GM21367 (cell line): ENCODE data around the gene ADAMTS2.

Experiments used
- ATAC-seq: cut with Tn5 transposase; IDR thresholded peaks from one replicate; pipeline ENCODE4 v1.9.1; 2021; ENCODE audit not compliant: unreplicated experiment

Gene ADAMTS2

GRCh38 chr5:179373101-179373934, 28.1 kb upstream of the ADAMTS2 start:
- ATAC-seq, result no peak

GRCh38 chr5:179371681-179372680, 26.7 kb upstream of the ADAMTS2 start:
- ATAC-seq, result no peak

- no peak for ATAC-seq
These were observed 25.9 kb upstream of the ADAMTS2 start for GRCh38 chr5:179371121-179371510.

GRCh38 chr5:179370490-179371120, 25.3 kb upstream of the ADAMTS2 start:
- ATAC-seq, result no peak

- no peak for ATAC-seq
These were observed 24.2 kb upstream of the ADAMTS2 start for GRCh38 chr5:179369530-179369884.

GRCh38 chr5:179368806-179369529, 23.7 kb upstream of the ADAMTS2 start:
- no peak for ATAC-seq

GRCh38 chr5:179368126-179368805, 23.0 kb upstream of the ADAMTS2 start:
- ATAC-seq, result no peak

- ATAC-seq, result no peak
These were observed 22.2 kb upstream of the ADAMTS2 start for GRCh38 chr5:179367491-179367890.

GRCh38 chr5:179362355-179362754, 17.1 kb upstream of the ADAMTS2 start:
- no peak for ATAC-seq

- ATAC-seq, result no peak
These were observed 15.9 kb upstream of the ADAMTS2 start for GRCh38 chr5:179361037-179361603.

- no peak for ATAC-seq
These were observed 11.8 kb upstream of the ADAMTS2 start for GRCh38 chr5:179357031-179357430.

GRCh38 chr5:179355976-179356974, 11.0 kb upstream of the ADAMTS2 start:
- ATAC-seq, result no peak

GRCh38 chr5:179354305-179354882, 9.1 kb upstream of the ADAMTS2 start:
- ATAC-seq, result no peak

- no peak for ATAC-seq
These were observed 3.6 kb upstream of the ADAMTS2 start for GRCh38 chr5:179348843-179349242.

GRCh38 chr5:179348011-179348530, 2.8 kb upstream of the ADAMTS2 start:
- no peak for ATAC-seq

GRCh38 chr5:179347581-179347980, 2.3 kb upstream of the ADAMTS2 start:
- ATAC-seq, result no peak

GRCh38 chr5:179346875-179347274, 1.6 kb upstream of the ADAMTS2 start:
- no peak for ATAC-seq

GRCh38 chr5:179346401-179346800, 1.1 kb upstream of the ADAMTS2 start:
- no peak for ATAC-seq
